HepG2 (cell line): ENCODE data around the gene POP7. TPM values are rescaled to one million over a fixed set of nuclear protein-coding genes. Genes with fewer than 3 reads are reported as not detected.

Source experiments
- AGO2 ChIP-seq: fragments of 200-400 bp; formaldehyde crosslinking; optimal IDR thresholded peaks from 2 replicates; pipeline ENCODE3; 2017; ENCODE audit warnings: mild to moderate bottlenecking, low read depth, low read length, moderate library complexity
- ARNT ChIP-seq: fragments of 450-650 bp; IDR thresholded peaks from 2 replicates; pipeline ENCODE4 v1.6.1; 2017
- IRF2 ChIP-seq: IDR thresholded peaks from 2 replicates; pipeline ENCODE4 v1.6.1; 2018; ENCODE audit warnings: missing genetic modification reagents, missing compliant biosample characterization
- MBD4 ChIP-seq: IDR thresholded peaks from 2 replicates; pipeline ENCODE4 v1.6.1; 2012; ENCODE audit warnings: low read length, inconsistent platforms, borderline replicate concordance
- MEIS2 ChIP-seq: sonication (generic); formaldehyde crosslinking; IDR thresholded peaks from 2 replicates; pipeline ENCODE4 v1.9.0; 2021; ENCODE audit warnings: mild to moderate bottlenecking, missing genetic modification reagents
- PAX8 ChIP-seq: sonication (generic); formaldehyde crosslinking; IDR thresholded peaks from 2 replicates; pipeline ENCODE4 v1.8.0; 2022; ENCODE audit warnings: mild to moderate bottlenecking, missing genetic modification reagents, borderline replicate concordance
- PHF5A ChIP-seq: IDR thresholded peaks from one replicate; pipeline ENCODE4 v1.6.1; 2018; ENCODE audit warnings: low read depth, missing genetic modification reagents; ENCODE audit not compliant: unreplicated experiment
- PHF8 ChIP-seq: sonication (generic); formaldehyde crosslinking; IDR thresholded peaks from 2 replicates; pipeline ENCODE4 v1.5.0; 2020; ENCODE audit warnings: missing genetic modification reagents
- RFXAP ChIP-seq: sonication (generic); formaldehyde crosslinking; IDR thresholded peaks from 2 replicates; pipeline ENCODE4 v1.4.0; 2020; ENCODE audit warnings: missing genetic modification reagents, borderline replicate concordance
- SPEN ChIP-seq: sonication (generic); formaldehyde crosslinking; IDR thresholded peaks from 2 replicates; pipeline ENCODE4 v1.5.1; 2020; ENCODE audit warnings: low read depth, mild to moderate bottlenecking, missing genetic modification reagents
- TCF12 ChIP-seq, 2 experiments: fragments of 450-650 bp in 1 of 2; sonication (generic) in 1 of 2; formaldehyde crosslinking in 1 of 2; IDR thresholded peaks; 2 replicates each; pipeline versions ENCODE4 v1.6.1 to v1.8.0; 2017 to 2022; ENCODE audit warnings: antibody characterized with exemption in 1 of 2, mild to moderate bottlenecking in 1 of 2, missing genetic modification reagents in 1 of 2, moderate library complexity in 1 of 2
- TEAD2 ChIP-seq: sonication (generic); formaldehyde crosslinking; IDR thresholded peaks from 2 replicates; pipeline ENCODE4 v1.9.0; 2021; ENCODE audit warnings: missing genetic modification reagents
- XRCC5 ChIP-seq: fragments of 200-400 bp; formaldehyde crosslinking; optimal IDR thresholded peaks from 2 replicates; pipeline ENCODE3; 2017; ENCODE audit warnings: mild to moderate bottlenecking, low read length
- ZBTB42 ChIP-seq: sonication (generic); formaldehyde crosslinking; IDR thresholded peaks from 2 replicates; pipeline ENCODE4 v1.5.0; 2020; ENCODE audit warnings: mild to moderate bottlenecking, missing genetic modification reagents
- ZNF138 ChIP-seq: sonication (generic); formaldehyde crosslinking; IDR thresholded peaks from 2 replicates; pipeline ENCODE4 v1.5.0; 2020; ENCODE audit warnings: mild to moderate bottlenecking, low read depth, missing genetic modification reagents
- ZNF350 ChIP-seq: sonication (generic); formaldehyde crosslinking; IDR thresholded peaks from 2 replicates; pipeline ENCODE4 v1.4.0; 2020; ENCODE audit warnings: mild to moderate bottlenecking, low read depth, missing genetic modification reagents, borderline replicate concordance
- ZNF724P ChIP-seq: sonication (generic); formaldehyde crosslinking; IDR thresholded peaks from 2 replicates; pipeline ENCODE4 v1.8.0; 2022; ENCODE audit warnings: missing genetic modification reagents, borderline replicate concordance
- ZNF816 ChIP-seq: sonication (generic); formaldehyde crosslinking; IDR thresholded peaks from 2 replicates; pipeline ENCODE4 v1.8.0; 2022; ENCODE audit warnings: missing genetic modification reagents, mild to moderate bottlenecking, borderline replicate concordance
- polyA plus RNA-seq, 8 experiments: library from polyadenylated mRNA; depleted of rRNA in 3 of 8; stranded (reverse) in 7 of 8; unstranded in 1 of 8; fragments of >200 nt; fragmentation: Illumina TruSeq in 4 of 8; extraction: Trizol in 4 of 8; gene quantifications; 2 replicates each; pipeline versions ENCODE4 v1.2.1 to v1.2.3, GENCODE V29; 2011 to 2016; ENCODE audit warnings: low read depth in 4 of 8, missing spikeins in 1 of 8, mixed read lengths in 1 of 8; ENCODE audit not compliant: insufficient read depth in 1 of 8
- total RNA-seq, 5 experiments: library from RNA; depleted of rRNA; stranded (reverse); fragments of >200 nt; fragmentation: Illumina TruSeq; extraction: Trizol; gene quantifications; 2 replicates each; pipeline ENCODE4 v1.2.3, GENCODE V29; 2016; ENCODE audit warnings: low read depth in 1 of 5
- TF ChIP-seq, protein P1 (sequence below), 2 experiments: sonication (generic) in 1 of 2; formaldehyde crosslinking in 1 of 2; IDR thresholded peaks; 2 replicates each; pipeline versions ENCODE4 v1.4.0 to v1.6.1; 2016 to 2020; ENCODE audit warnings: borderline replicate concordance in 1 of 2, low read depth in 1 of 2, mild to moderate bottlenecking in 1 of 2, missing genetic modification reagents in 1 of 2
- TF ChIP-seq, protein P2 (sequence below): sonication (generic); formaldehyde crosslinking; conservative IDR thresholded peaks from 2 replicates; pipeline ENCODE4 v1.8.0; 2022; ENCODE audit warnings: mild to moderate bottlenecking, moderate library complexity, missing genetic modification reagents
- TF ChIP-seq, protein P3 (sequence below): sonication (generic); formaldehyde crosslinking; IDR thresholded peaks from 2 replicates; pipeline ENCODE4 v1.8.1; 2023; ENCODE audit warnings: mild to moderate bottlenecking, missing genetic modification reagents

Gene POP7
- total and polyA plus RNA-seq, 2 of the 13 experiments (the other 11 are each of a cell fraction or from before 2014, with no cell fraction given), result 63.9 to 91.1 TPM

DNA sequence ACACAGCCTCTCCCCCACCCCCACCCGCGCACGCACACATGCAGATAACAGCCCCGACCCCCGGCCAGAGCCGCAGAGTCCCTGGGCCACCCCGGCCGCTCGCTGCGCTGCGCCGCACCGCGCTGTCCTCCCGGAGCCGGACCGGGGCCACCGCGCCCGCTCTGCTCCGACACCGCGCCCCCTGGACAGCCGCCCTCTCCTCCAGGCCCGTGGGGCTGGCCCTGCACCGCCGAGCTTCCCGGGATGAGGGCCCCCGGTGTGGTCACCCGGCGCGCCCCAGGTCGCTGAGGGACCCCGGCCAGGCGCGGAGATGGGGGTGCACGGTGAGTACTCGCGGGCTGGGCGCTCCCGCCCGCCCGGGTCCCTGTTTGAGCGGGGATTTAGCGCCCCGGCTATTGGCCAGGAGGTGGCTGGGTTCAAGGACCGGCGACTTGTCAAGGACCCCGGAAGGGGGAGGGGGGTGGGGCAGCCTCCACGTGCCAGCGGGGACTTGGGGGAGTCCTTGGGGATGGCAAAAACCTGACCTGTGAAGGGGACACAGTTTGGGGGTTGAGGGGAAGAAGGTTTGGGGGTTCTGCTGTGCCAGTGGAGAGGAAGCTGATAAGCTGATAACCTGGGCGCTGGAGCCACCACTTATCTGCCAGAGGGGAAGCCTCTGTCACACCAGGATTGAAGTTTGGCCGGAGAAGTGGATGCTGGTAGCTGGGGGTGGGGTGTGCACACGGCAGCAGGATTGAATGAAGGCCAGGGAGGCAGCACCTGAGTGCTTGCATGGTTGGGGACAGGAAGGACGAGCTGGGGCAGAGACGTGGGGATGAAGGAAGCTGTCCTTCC, 15.0 kb downstream of the POP7 start (continued):
- TF ChIP-seq ZNF350 (CRISPR knock-in tag) (peak; percentile 51; the same call in 1 of the 2 replicates), ZNF816 (CRISPR knock-in tag) (peak; percentile 43; the same call in 1 of the 2 replicates), PHF5A (CRISPR knock-in tag) (no peak), PHF8 (no peak; the same call in none of the 2 replicates), ZNF724P (CRISPR knock-in tag) (no peak), AGO2 (no peak), ZBTB42 (CRISPR knock-in tag) (no peak), SPEN (CRISPR knock-in tag) (peak; percentile 19; the same call in 1 of the 2 replicates), TCF12 (IDR thresholded peaks at IDR 0.05) (no peak), TCF12 (CRISPR knock-in tag; IDR thresholded peaks at IDR 0.05) (0 out of 2 replicates have a peak, but pooled peaks have one; percentile 28), ARNT (no peak), RFXAP (no peak), PAX8 (CRISPR knock-in tag) (no peak), TEAD2 (CRISPR knock-in tag) (no peak), ZNF138 (CRISPR knock-in tag) (no peak), MEIS2 (CRISPR knock-in tag) (0 out of 2 replicates have a peak, but pooled peaks have one; percentile 52), MBD4 (no peak), IRF2 (no peak), XRCC5 (no peak)
- TF ChIP-seq, protein P1, sequence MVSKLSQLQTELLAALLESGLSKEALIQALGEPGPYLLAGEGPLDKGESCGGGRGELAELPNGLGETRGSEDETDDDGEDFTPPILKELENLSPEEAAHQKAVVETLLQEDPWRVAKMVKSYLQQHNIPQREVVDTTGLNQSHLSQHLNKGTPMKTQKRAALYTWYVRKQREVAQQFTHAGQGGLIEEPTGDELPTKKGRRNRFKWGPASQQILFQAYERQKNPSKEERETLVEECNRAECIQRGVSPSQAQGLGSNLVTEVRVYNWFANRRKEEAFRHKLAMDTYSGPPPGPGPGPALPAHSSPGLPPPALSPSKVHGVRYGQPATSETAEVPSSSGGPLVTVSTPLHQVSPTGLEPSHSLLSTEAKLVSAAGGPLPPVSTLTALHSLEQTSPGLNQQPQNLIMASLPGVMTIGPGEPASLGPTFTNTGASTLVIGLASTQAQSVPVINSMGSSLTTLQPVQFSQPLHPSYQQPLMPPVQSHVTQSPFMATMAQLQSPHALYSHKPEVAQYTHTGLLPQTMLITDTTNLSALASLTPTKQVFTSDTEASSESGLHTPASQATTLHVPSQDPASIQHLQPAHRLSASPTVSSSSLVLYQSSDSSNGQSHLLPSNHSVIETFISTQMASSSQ (IDR thresholded peaks at IDR 0.05; ENCODE audit: low read depth), result no peak
- TF ChIP-seq, protein P1 (CRISPR knock-in tag; IDR thresholded peaks at IDR 0.05; ENCODE audit: borderline replicate concordance), result no peak
- TF ChIP-seq, protein P2, sequence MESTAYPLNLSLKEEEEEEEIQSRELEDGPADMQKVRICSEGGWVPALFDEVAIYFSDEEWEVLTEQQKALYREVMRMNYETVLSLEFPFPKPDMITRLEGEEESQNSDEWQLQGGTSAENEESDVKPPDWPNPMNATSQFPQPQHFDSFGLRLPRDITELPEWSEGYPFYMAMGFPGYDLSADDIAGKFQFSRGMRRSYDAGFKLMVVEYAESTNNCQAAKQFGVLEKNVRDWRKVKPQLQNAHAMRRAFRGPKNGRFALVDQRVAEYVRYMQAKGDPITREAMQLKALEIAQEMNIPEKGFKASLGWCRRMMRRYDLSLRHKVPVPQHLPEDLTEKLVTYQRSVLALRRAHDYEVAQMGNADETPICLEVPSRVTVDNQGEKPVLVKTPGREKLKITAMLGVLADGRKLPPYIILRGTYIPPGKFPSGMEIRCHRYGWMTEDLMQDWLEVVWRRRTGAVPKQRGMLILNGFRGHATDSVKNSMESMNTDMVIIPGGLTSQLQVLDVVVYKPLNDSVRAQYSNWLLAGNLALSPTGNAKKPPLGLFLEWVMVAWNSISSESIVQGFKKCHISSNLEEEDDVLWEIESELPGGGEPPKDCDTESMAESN (CRISPR knock-in tag), result no peak; the same call in 1 of the 2 replicates
- TF ChIP-seq, protein P3, sequence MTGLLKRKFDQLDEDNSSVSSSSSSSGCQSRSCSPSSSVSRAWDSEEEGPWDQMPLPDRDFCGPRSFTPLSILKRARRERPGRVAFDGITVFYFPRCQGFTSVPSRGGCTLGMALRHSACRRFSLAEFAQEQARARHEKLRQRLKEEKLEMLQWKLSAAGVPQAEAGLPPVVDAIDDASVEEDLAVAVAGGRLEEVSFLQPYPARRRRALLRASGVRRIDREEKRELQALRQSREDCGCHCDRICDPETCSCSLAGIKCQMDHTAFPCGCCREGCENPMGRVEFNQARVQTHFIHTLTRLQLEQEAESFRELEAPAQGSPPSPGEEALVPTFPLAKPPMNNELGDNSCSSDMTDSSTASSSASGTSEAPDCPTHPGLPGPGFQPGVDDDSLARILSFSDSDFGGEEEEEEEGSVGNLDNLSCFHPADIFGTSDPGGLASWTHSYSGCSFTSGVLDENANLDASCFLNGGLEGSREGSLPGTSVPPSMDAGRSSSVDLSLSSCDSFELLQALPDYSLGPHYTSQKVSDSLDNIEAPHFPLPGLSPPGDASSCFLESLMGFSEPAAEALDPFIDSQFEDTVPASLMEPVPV (CRISPR knock-in tag), result no peak
